BLaER1 treated with 17β-estradiol and CSF1 and Interleukin-3, amounts not matched to agents 10 nM and 100 nM (cell line): Measurements from ENCODE around the gene ODAD3.
A peak's percentile ranks its signal among the peaks of the same experiment; 100 is the strongest.

Experiments used
- H3K27ac ChIP-seq, 11 experiments: shearing (Covaris generic); formaldehyde crosslinking; 2 replicates each; pipeline ENCODE4 v1.8.1; 2022
- H3K27me3 ChIP-seq, 11 experiments: shearing (Covaris generic); formaldehyde crosslinking; 2 replicates each; pipeline ENCODE4 v1.8.1; 2022
- H3K36me3 ChIP-seq, 11 experiments: shearing (Covaris generic); formaldehyde crosslinking; 2 replicates each; pipeline ENCODE4 v1.8.1; 2022
- H3K4me1 ChIP-seq, 10 experiments: shearing (Covaris generic); formaldehyde crosslinking; 2 replicates each; pipeline ENCODE4 v1.8.1; 2022
- H3K4me2 ChIP-seq, 11 experiments: shearing (Covaris generic); formaldehyde crosslinking; 2 replicates each; pipeline ENCODE4 v1.8.1; 2022
- H3K4me3 ChIP-seq, 10 experiments: shearing (Covaris generic); formaldehyde crosslinking; 2 replicates each; pipeline ENCODE4 v1.8.1; 2022
- H3K9ac ChIP-seq, 11 experiments: shearing (Covaris generic); formaldehyde crosslinking; 2 replicates each; pipeline ENCODE4 v1.8.1; 2022
- H3K9me3 ChIP-seq, 11 experiments: shearing (Covaris generic); formaldehyde crosslinking; replicated peaks in 1 of 11; 2 replicates each; pipeline ENCODE4 v1.8.1; 2022
- H4K20me1 ChIP-seq, 11 experiments: shearing (Covaris generic); formaldehyde crosslinking; 2 replicates each; pipeline ENCODE4 v1.8.1; 2022
- Cebpa-rat ChIP-seq, 11 experiments: shearing (Covaris generic); IDR thresholded peaks; 2 replicates each; pipeline ENCODE4 v1.8.1; 2022

The ODAD3 gene

DNA sequence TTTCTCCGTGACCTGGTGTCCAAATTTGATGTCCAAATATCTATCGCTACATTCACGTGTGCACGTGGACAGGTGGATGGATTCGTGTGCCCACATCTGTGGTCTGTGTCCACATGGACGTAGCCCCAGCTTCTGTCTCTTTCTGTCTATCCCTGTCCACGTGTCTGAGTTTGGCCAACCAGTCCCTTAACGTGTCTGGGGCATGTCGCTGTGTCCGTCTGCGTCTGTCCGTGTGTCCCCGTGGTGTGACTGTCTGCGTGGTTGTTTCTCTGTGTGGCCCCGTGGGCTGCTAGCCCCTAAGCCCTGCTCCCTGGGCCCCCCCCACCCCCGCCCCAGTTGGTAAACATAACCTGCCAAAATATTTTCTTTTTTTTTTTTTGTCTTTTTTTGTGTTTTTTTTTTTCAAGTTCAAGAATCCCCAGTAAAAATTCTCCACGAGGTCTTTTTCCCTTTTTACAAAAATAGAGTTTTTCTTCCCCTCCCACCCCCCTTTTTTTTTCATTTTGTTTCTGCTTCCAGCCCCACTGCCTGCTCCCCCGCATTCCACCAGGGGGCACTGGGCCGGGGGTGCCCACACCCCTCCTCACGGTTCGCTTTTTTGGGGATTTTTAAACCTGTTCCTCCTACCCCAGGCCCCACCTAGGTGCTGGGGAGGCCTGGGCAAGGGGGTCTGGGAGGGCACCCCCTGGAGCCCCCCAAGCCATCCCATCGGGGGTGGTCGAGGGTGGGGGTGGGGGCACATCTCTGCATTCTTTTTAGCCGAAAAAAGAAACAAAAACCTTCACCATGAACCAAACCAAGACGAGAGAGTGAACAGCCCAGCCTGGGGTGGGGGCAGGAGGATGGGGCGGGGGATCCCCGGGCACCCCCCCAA, 18.8 kb upstream of the ODAD3 start:
- Histone ChIP-seq H3K36me3 (peaks cover 20 to 24% (median 24%) of the 10 kb centered on the region in 11 experiments), H3K27ac (no peak overlapping the region), H3K4me1 (peaks cover 0 to 10% (median 0%) of the 10 kb centered on the region in 10 experiments; a peak in 6 of 20 replicates), H3K9me3 (no peaks in the 10 kb centered on the region), H4K20me1 (peaks cover 0 to 23% (median 0%) of the 10 kb centered on the region in 11 experiments; a peak in 4 of 22 replicates), H3K27me3 (no peaks in the 10 kb centered on the region), H3K9ac (no peak overlapping the region), H3K4me3 (no peak overlapping the region), H3K4me2 (no peak overlapping the region)
- no peak for TF ChIP-seq Cebpa-rat (IDR thresholded peaks at IDR 0.05)

DNA sequence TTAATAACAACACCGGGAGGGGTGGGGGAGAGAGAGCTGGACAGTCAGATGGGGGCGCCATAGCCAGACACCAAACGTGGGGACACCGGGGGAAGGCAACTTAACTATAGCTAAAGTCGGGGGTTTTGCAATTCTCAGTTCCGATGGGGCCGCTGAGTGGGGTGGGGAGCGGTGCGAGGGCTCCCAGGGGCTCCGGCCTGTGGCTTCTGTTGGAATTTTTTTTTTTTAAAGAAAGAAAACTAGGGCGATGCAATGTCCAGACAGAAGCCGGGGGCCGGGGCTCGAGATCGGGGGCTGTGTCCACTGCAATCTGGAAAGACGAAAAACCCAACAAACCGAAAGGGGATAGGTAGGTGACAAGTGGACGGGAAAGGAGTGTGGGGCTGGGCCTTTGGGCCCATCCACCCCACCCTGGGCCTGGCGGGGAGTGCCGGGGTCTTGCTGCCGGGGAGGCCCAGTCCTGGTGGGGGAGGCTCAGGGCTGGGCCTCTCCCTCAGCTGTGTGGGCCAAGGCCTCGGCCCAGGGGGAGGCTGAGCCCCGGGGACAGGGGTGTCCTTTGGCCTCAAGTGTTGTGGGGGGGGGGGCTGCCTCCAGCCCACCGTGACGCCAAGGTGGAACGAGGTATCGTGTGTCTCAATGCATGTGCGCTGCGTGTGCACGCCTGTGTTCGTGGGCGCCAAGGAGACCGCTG, 17.8 kb upstream of the ODAD3 start:
- TF ChIP-seq Cebpa-rat (IDR thresholded peaks at IDR 0.05), result no peak
- Histone ChIP-seq H3K4me1 (peaks cover 0 to 10% (median 0%) of the 10 kb centered on the region in 10 experiments; a peak in 6 of 20 replicates), H3K27me3 (no peaks in the 10 kb centered on the region), H3K27ac (no peak overlapping the region), H3K4me2 (no peak overlapping the region), H3K9ac (no peak overlapping the region), H3K9me3 (no peaks in the 10 kb centered on the region), H4K20me1 (peaks cover 0 to 33% (median 0%) of the 10 kb centered on the region in 11 experiments; a peak in 8 of 22 replicates), H3K4me3 (no peak overlapping the region), H3K36me3 (peaks cover 29 to 34% (median 33%) of the 10 kb centered on the region in 11 experiments)

GRCh38 chr19:11451871-11452619, 17.1 kb upstream of the ODAD3 start:
- peaks cover 33 to 41% (median 40%) of the 10 kb centered on the region in 11 experiments for H3K36me3 ChIP-seq
- H4K20me1 ChIP-seq, result peaks cover 0 to 38% (median 0%) of the 10 kb centered on the region in 11 experiments; a peak in 8 of 22 replicates
- no peak overlapping the region for H3K27ac ChIP-seq
- no peaks in the 10 kb centered on the region for H3K9me3 ChIP-seq
- H3K4me1 ChIP-seq, result peaks cover 0 to 10% (median 0%) of the 10 kb centered on the region in 10 experiments; a peak in 6 of 20 replicates
- H3K4me2 ChIP-seq, result peak overlapping the region in 3 of 11 experiments; percentile 7 to 13 (median 10); a peak in 3 of 22 replicates
- no peak for TF ChIP-seq Cebpa-rat (IDR thresholded peaks at IDR 0.05)
- no peaks in the 10 kb centered on the region for H3K27me3 ChIP-seq
- 0 out of 22 replicates have a peak overlapping the region, but pooled peaks of 1 of the 11 experiments have one; percentile 41 for H3K9ac ChIP-seq
- no peak overlapping the region for H3K4me3 ChIP-seq

DNA sequence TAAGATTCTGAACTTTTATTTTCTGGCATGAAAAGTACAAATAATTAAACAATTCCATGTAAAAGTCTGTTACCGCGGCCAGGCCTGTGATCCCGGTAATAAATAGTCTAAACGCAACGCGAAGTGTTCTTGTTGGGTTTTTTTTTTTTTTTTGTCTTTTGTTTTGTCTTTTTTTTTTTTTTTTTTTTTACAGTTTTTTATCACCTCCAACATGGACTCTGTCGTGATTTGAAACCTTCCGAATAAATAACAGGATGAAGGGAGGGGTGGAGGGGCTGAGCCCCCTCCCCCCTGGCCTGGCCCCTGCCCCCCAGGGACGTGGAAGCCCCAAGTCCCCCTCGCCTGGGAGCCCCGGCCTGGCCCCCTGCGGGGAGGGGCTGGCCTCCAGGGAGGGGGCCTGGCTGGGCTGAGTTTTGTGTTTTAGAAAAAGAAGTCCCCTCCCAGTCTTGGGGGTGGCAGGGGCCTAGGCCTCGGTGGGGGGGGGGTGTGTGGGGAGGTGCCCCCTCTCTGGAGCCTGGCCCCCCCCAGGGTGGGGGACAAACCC, 16.5 kb upstream of the ODAD3 start:
- peak overlapping the region in 1 of 11 experiments; percentile 41; a peak in 1 of 22 replicates for H3K9ac ChIP-seq
- H3K27ac ChIP-seq, result no peak overlapping the region
- no peak overlapping the region for H3K4me3 ChIP-seq

GRCh38 chr19:11450570-11451326, 15.8 kb upstream of the ODAD3 start:
- H3K27ac ChIP-seq, result no peak overlapping the region
- H3K27me3 ChIP-seq, result no peaks in the 10 kb centered on the region
- H3K36me3 ChIP-seq, result peaks cover 38 to 54% (median 52%) of the 10 kb centered on the region in 11 experiments
- H4K20me1 ChIP-seq, result peaks cover 0 to 51% (median 0%) of the 10 kb centered on the region in 11 experiments; a peak in 9 of 22 replicates
- H3K9ac ChIP-seq, result peak overlapping the region in 1 of 11 experiments; percentile 9; a peak in 1 of 22 replicates
- H3K4me1 ChIP-seq, result peaks cover 0 to 10% (median 0%) of the 10 kb centered on the region in 10 experiments; a peak in 6 of 20 replicates
- H3K4me3 ChIP-seq, result no peak overlapping the region
- H3K4me2 ChIP-seq, result no peak overlapping the region
- TF ChIP-seq Cebpa-rat (IDR thresholded peaks at IDR 0.05), result no peak
- no peaks in the 10 kb centered on the region for H3K9me3 ChIP-seq

More for the DNA sequence above, 16.5 kb upstream of the ODAD3 start:
- peaks cover 0 to 10% (median 0%) of the 10 kb centered on the region in 10 experiments; a peak in 6 of 20 replicates for H3K4me1 ChIP-seq
- H3K27me3 ChIP-seq, result no peaks in the 10 kb centered on the region
- peaks cover 33 to 48% (median 46%) of the 10 kb centered on the region in 11 experiments for H3K36me3 ChIP-seq
- peaks cover 0 to 44% (median 0%) of the 10 kb centered on the region in 11 experiments; a peak in 9 of 22 replicates for H4K20me1 ChIP-seq
- H3K9me3 ChIP-seq, result no peaks in the 10 kb centered on the region
- H3K4me2 ChIP-seq, result peak overlapping the region in 3 of 11 experiments; percentile 7 to 13 (median 10); a peak in 3 of 22 replicates
- TF ChIP-seq Cebpa-rat (IDR thresholded peaks at IDR 0.05), result no peak

DNA sequence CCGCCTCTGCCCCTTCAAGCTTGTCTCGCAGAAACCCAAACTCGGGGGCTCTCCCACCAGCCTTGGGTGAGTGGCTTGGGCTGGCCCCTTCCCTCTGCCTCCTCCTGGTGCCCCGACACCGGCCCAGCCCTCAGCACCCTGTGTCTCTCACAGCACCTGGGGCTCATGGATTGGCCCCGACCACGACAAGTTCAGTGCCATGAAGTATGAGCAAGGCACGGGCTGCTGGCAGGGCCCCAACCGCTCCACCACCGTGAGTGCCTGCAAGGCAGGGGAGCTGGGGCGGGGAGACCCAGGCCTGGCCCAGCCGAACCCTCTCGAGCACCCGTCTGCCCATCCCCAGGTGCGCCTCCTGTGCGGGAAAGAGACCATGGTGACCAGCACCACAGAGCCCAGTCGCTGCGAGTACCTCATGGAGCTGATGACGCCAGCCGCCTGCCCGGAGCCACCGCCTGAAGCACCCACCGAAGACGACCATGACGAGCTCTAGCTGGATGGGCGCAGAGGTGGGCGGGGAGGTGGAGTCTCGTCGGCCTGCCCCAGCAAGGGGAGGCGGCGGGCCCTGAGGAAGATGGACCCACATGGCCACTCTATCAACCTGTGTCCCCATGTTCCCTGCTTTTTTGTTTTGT, 14.1 kb upstream of the ODAD3 start:
- TF ChIP-seq Cebpa-rat (IDR thresholded peaks at IDR 0.05), result no peak
- H3K9ac ChIP-seq, result no peak overlapping the region
- H3K36me3 ChIP-seq, result peaks cover 55 to 71% (median 68%) of the 10 kb centered on the region in 11 experiments
- no peaks in the 10 kb centered on the region for H3K9me3 ChIP-seq
- no peak overlapping the region for H3K4me2 ChIP-seq
- no peaks in the 10 kb centered on the region for H3K27me3 ChIP-seq
- peaks cover 7 to 68% (median 15%) of the 10 kb centered on the region in 11 experiments; a peak in 19 of 22 replicates for H4K20me1 ChIP-seq
- peaks cover 0 to 17% (median 6%) of the 10 kb centered on the region in 10 experiments; a peak in 14 of 20 replicates for H3K4me1 ChIP-seq
- no peak overlapping the region for H3K27ac ChIP-seq
- H3K4me3 ChIP-seq, result no peak overlapping the region

DNA sequence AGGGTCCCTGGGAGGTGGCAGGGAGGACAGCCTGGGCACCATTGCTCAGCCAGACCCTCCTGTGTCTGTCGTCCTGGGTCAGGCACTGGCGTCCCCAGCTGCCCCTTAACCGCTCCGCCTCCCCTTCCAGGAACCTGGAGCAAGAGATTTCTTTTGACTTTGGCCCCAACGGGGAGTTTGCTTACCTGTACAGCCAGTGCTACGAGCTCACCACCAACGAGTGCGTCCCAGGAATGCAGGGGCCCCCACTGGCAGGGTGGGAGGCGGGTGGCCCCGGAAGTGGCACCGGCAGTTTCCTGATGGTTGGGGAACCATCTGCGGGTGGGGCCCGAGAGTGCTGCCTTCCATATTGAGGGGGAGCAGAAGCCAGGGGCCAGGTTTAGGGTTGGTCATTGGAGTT, 13.5 kb upstream of the ODAD3 start:
- no peak for TF ChIP-seq Cebpa-rat (IDR thresholded peaks at IDR 0.05)
- H3K4me2 ChIP-seq, result no peak overlapping the region
- H3K36me3 ChIP-seq, result peaks cover 61 to 77% (median 74%) of the 10 kb centered on the region in 11 experiments
- no peak overlapping the region for H3K9ac ChIP-seq
- no peak overlapping the region for H3K4me3 ChIP-seq
- peaks cover 8 to 74% (median 21%) of the 10 kb centered on the region in 11 experiments; a peak in 19 of 22 replicates for H4K20me1 ChIP-seq
- no peaks in the 10 kb centered on the region for H3K9me3 ChIP-seq
- no peaks in the 10 kb centered on the region for H3K27me3 ChIP-seq
- no peak overlapping the region for H3K27ac ChIP-seq
- peaks cover 0 to 23% (median 12%) of the 10 kb centered on the region in 10 experiments; a peak in 14 of 20 replicates for H3K4me1 ChIP-seq
